Mesenchymal stem cell (in vitro differentiated cells and primary cell): ENCODE results near the gene CENPC.

Experiments
- DNase-seq: peaks from one replicate; pipeline ENCODE4 v3.0.0-alpha.2; 2013
- H2AFZ ChIP-seq: one replicate; pipeline ENCODE4 v1.6.1; 2013; ENCODE audit warnings: low read depth, mild to moderate bottlenecking, control low read depth, inconsistent platforms, low read length, moderate library complexity
- H2AK5ac ChIP-seq: 2 replicates; pipeline ENCODE4 v1.6.1; 2013; ENCODE audit warnings: low read length, moderate library complexity, mild to moderate bottlenecking, inconsistent platforms; ENCODE audit not compliant: severe bottlenecking
- H2BK120ac ChIP-seq: one replicate; pipeline ENCODE4 v1.6.1; 2013; ENCODE audit warnings: low read depth, mild to moderate bottlenecking, inconsistent platforms, low read length, moderate library complexity
- H2BK12ac ChIP-seq, 2 experiments: one replicate each; pipeline ENCODE4 v1.6.1; 2013; ENCODE audit warnings: inconsistent platforms in 2 of 2, low read length in 2 of 2, mild to moderate bottlenecking in 2 of 2, moderate library complexity in 2 of 2, control low read depth in 1 of 2
- H2BK15ac ChIP-seq: one replicate; pipeline ENCODE4 v1.6.1; 2013; ENCODE audit warnings: mild to moderate bottlenecking, low read depth, inconsistent platforms; ENCODE audit not compliant: poor library complexity, severe bottlenecking
- H2BK5ac ChIP-seq: 2 replicates; pipeline ENCODE4 v1.6.1; 2013; ENCODE audit warnings: low read depth, mild to moderate bottlenecking, low read length, control low read depth, inconsistent platforms; ENCODE audit not compliant: poor library complexity, severe bottlenecking
- H3K14ac ChIP-seq, 2 experiments: one replicate each; pipeline ENCODE4 v1.6.1; 2013; ENCODE audit warnings: inconsistent platforms in 2 of 2, low read length in 2 of 2, control low read depth in 1 of 2, mild to moderate bottlenecking in 1 of 2, moderate library complexity in 1 of 2
- H3K18ac ChIP-seq, 2 experiments: one replicate each; pipeline ENCODE4 v1.6.1; 2013; ENCODE audit warnings: inconsistent platforms in 2 of 2, low read length in 2 of 2, control low read depth in 1 of 2, low read depth in 1 of 2, mild to moderate bottlenecking in 1 of 2
- H3K23ac ChIP-seq, 2 experiments: one replicate each; pipeline ENCODE4 v1.6.1; 2013; ENCODE audit warnings: inconsistent platforms in 2 of 2, low read length in 2 of 2, mild to moderate bottlenecking in 2 of 2, moderate library complexity in 2 of 2, control low read depth in 1 of 2
- H3K27ac ChIP-seq: 2 replicates; pipeline ENCODE4 v1.5.1; 2013; ENCODE audit warnings: mild to moderate bottlenecking, moderate library complexity, low read length, control low read depth, inconsistent platforms; ENCODE audit not compliant: poor library complexity, severe bottlenecking
- H3K27me3 ChIP-seq, 2 experiments: 2 replicates each; pipeline versions ENCODE4 v1.6.1 to v1.7.0; 2013; ENCODE audit warnings: low read length in 2 of 2, mild to moderate bottlenecking in 2 of 2, moderate library complexity in 2 of 2, control low read depth in 1 of 2, inconsistent platforms in 1 of 2; ENCODE audit not compliant: control insufficient read depth in 1 of 2, insufficient read depth in 1 of 2
- H3K36me3 ChIP-seq, 2 experiments: 2 replicates each; pipeline versions ENCODE4 v1.6.1 to v1.7.0; 2013; ENCODE audit warnings: low read length in 2 of 2, control low read depth in 1 of 2, inconsistent platforms in 1 of 2, low read depth in 1 of 2, mild to moderate bottlenecking in 1 of 2; ENCODE audit not compliant: insufficient read depth in 2 of 2, control insufficient read depth in 1 of 2
- H3K4ac ChIP-seq, 2 experiments: one replicate each; pipeline ENCODE4 v1.6.1; 2013; ENCODE audit warnings: inconsistent platforms in 2 of 2, low read length in 2 of 2, mild to moderate bottlenecking in 2 of 2, moderate library complexity in 2 of 2, control low read depth in 1 of 2, low read depth in 1 of 2
- H3K4me1 ChIP-seq: 2 replicates; pipeline ENCODE4 v1.6.1; 2013; ENCODE audit warnings: low read depth, low read length, control low read depth; ENCODE audit not compliant: control insufficient read depth, insufficient read depth
- H3K4me2 ChIP-seq: 2 replicates; pipeline ENCODE4 v1.6.1; 2013; ENCODE audit warnings: low read length, mild to moderate bottlenecking, inconsistent platforms; ENCODE audit not compliant: poor library complexity, severe bottlenecking
- H3K4me3 ChIP-seq, 2 experiments: 2 replicates each; pipeline versions ENCODE4 v1.5.1 to v1.7.0; 2013; ENCODE audit warnings: low read length in 2 of 2, mild to moderate bottlenecking in 2 of 2, control low read depth in 1 of 2, low read depth in 1 of 2; ENCODE audit not compliant: insufficient read depth in 1 of 2
- H3K79me1 ChIP-seq: replicated peaks from 2 replicates; pipeline ENCODE4 v1.6.1; 2013; ENCODE audit warnings: mild to moderate bottlenecking, control low read depth, low read length, inconsistent platforms; ENCODE audit not compliant: poor library complexity, severe bottlenecking
- H3K9ac ChIP-seq: 2 replicates; pipeline ENCODE4 v1.7.0; 2013; ENCODE audit warnings: mild to moderate bottlenecking, low read length, moderate library complexity
- H3K9me3 ChIP-seq: 2 replicates; pipeline ENCODE4 v1.7.0; 2013; ENCODE audit warnings: mild to moderate bottlenecking, low read length; ENCODE audit not compliant: control insufficient read depth
- H4K8ac ChIP-seq: one replicate; pipeline ENCODE4 v1.6.1; 2013; ENCODE audit warnings: inconsistent platforms, mild to moderate bottlenecking, low read length, moderate library complexity
- H4K91ac ChIP-seq: one replicate; pipeline ENCODE4 v1.6.1; 2013; ENCODE audit warnings: mild to moderate bottlenecking, low read length, inconsistent platforms
- WGBS: methylation state at CpG from one replicate; pipeline ENCODE4 v1.1.7; 2013; ENCODE audit warnings: mixed read lengths; 5-methylcytosine and 5-hydroxymethylcytosine counted together

The CENPC gene

GRCh38 chr4:67465032-67465762 is 80.1 kb downstream of the CENPC start:
- no peaks in the 10 kb centered on the region for H3K9me3 ChIP-seq
- H2BK12ac ChIP-seq, result no peak overlapping the region
- H3K4me2 ChIP-seq, result no peak overlapping the region
- no peak overlapping the region for H3K23ac ChIP-seq
- peak; percentile 62 for DNase-seq
- H2AFZ ChIP-seq, result no peak overlapping the region
- H3K27me3 ChIP-seq, result no peaks in the 10 kb centered on the region
- no peak overlapping the region for H3K27ac ChIP-seq
- no peak overlapping the region for H3K4ac ChIP-seq
- H3K9ac ChIP-seq, result no peak overlapping the region
- H4K8ac ChIP-seq, result no peak overlapping the region
- H2BK120ac ChIP-seq, result no peak overlapping the region
- H3K4me3 ChIP-seq, result no peak overlapping the region
- no peak overlapping the region for H2BK15ac ChIP-seq
- no peak overlapping the region for H4K91ac ChIP-seq
- WGBS, result 95% methylated on average over 7 of the region's 7 CpGs
- peaks cover 14 to 30% of the 10 kb centered on the region in 2 experiments for H3K36me3 ChIP-seq
- no peak overlapping the region for H2BK5ac ChIP-seq
- peak overlapping the region in 1 of 2 experiments; percentile 9 for H3K14ac ChIP-seq
- H2AK5ac ChIP-seq, result no peak overlapping the region
- no peak overlapping the region for H3K18ac ChIP-seq
- peaks cover 3% of the 10 kb centered on the region for H3K4me1 ChIP-seq
- H3K79me1 ChIP-seq, result peaks cover 4% of the 10 kb centered on the region

GRCh38 chr4:67460574-67460973 is 84.7 kb downstream of the CENPC start:
- H3K79me1 ChIP-seq, result peaks cover 9% of the 10 kb centered on the region
- no peak overlapping the region for H3K4me3 ChIP-seq
- no peak overlapping the region for H2BK12ac ChIP-seq
- H4K91ac ChIP-seq, result no peak overlapping the region
- no peak overlapping the region for H3K9ac ChIP-seq
- H4K8ac ChIP-seq, result no peak overlapping the region
- H2BK15ac ChIP-seq, result no peak overlapping the region
- no peak overlapping the region for H2AK5ac ChIP-seq
- H2AFZ ChIP-seq, result no peak overlapping the region
- H3K4me2 ChIP-seq, result no peak overlapping the region
- no peak for DNase-seq
- no peak overlapping the region for H3K4ac ChIP-seq
- no CpG with 5 or more reads among the region's 2 CpGs for WGBS
- H3K23ac ChIP-seq, result no peak overlapping the region
- peaks cover 3% of the 10 kb centered on the region for H3K4me1 ChIP-seq
- H3K27ac ChIP-seq, result no peak overlapping the region
- H2BK5ac ChIP-seq, result no peak overlapping the region
- no peak overlapping the region for H3K18ac ChIP-seq
- H3K9me3 ChIP-seq, result no peaks in the 10 kb centered on the region
- peaks cover 6 to 14% of the 10 kb centered on the region in 2 experiments for H3K36me3 ChIP-seq
- no peak overlapping the region for H3K14ac ChIP-seq
- H2BK120ac ChIP-seq, result no peak overlapping the region
- no peaks in the 10 kb centered on the region for H3K27me3 ChIP-seq

GRCh38 chr4:67459164-67459563 is 86.1 kb downstream of the CENPC start:
- H3K79me1 ChIP-seq, result peaks cover 9% of the 10 kb centered on the region
- no peak overlapping the region for H3K23ac ChIP-seq
- no peak overlapping the region for H2BK15ac ChIP-seq
- H3K4me2 ChIP-seq, result no peak overlapping the region
- H3K9ac ChIP-seq, result no peak overlapping the region
- no peak overlapping the region for H4K8ac ChIP-seq
- no peak overlapping the region for H2BK120ac ChIP-seq
- H3K4me1 ChIP-seq, result no peaks in the 10 kb centered on the region
- peaks cover 0 to 19% of the 10 kb centered on the region in 2 experiments for H3K36me3 ChIP-seq
- H3K9me3 ChIP-seq, result no peaks in the 10 kb centered on the region
- DNase-seq, result no peak
- no peak overlapping the region for H4K91ac ChIP-seq
- H2BK12ac ChIP-seq, result no peak overlapping the region
- no peak overlapping the region for H3K14ac ChIP-seq
- H2AK5ac ChIP-seq, result no peak overlapping the region
- no peak overlapping the region for H2AFZ ChIP-seq
- no peak overlapping the region for H3K27ac ChIP-seq
- no peak overlapping the region for H3K18ac ChIP-seq
- H2BK5ac ChIP-seq, result no peak overlapping the region
- H3K27me3 ChIP-seq, result no peaks in the 10 kb centered on the region
- WGBS, result 92% methylated on average over 1 of the region's 3 CpGs
- no peak overlapping the region for H3K4me3 ChIP-seq
- H3K4ac ChIP-seq, result no peak overlapping the region

GRCh38 chr4:67456577-67457196 is 88.6 kb downstream of the CENPC start:
- Histone ChIP-seq H2AFZ (no peak overlapping the region), H3K27me3 (no peaks in the 10 kb centered on the region)
- WGBS, result 96% methylated on average over 5 of the region's 5 CpGs

More at GRCh38 chr4:67456577-67457196, 88.6 kb downstream of the CENPC start:
- no peak overlapping the region for H3K9ac ChIP-seq
- no peak overlapping the region for H3K4me2 ChIP-seq
- H3K4me1 ChIP-seq, result peaks cover 2% of the 10 kb centered on the region
- no peak for DNase-seq
- no peak overlapping the region for H2BK5ac ChIP-seq
- no peaks in the 10 kb centered on the region for H3K9me3 ChIP-seq
- H3K4me3 ChIP-seq, result no peak overlapping the region
- H2BK15ac ChIP-seq, result no peak overlapping the region
- H3K18ac ChIP-seq, result no peak overlapping the region
- no peak overlapping the region for H2AK5ac ChIP-seq
- H3K79me1 ChIP-seq, result peaks cover 11% of the 10 kb centered on the region
- H2BK12ac ChIP-seq, result no peak overlapping the region
- no peak overlapping the region for H3K4ac ChIP-seq
- no peak overlapping the region for H3K27ac ChIP-seq
- no peak overlapping the region for H4K91ac ChIP-seq
- peaks cover 0 to 25% of the 10 kb centered on the region in 2 experiments for H3K36me3 ChIP-seq
- H2BK120ac ChIP-seq, result no peak overlapping the region
- H3K23ac ChIP-seq, result no peak overlapping the region
- H4K8ac ChIP-seq, result no peak overlapping the region
- no peak overlapping the region for H3K14ac ChIP-seq
